Kidney (tissue), 14 donors: ENCODE data around the gene APOL5. TPM values are rescaled to one million over a fixed set of nuclear protein-coding genes. Genes with fewer than 3 reads are reported as not detected.
"Not testable (repeated sequence)": the region's sequence is repeated elsewhere in the genome, so short reads cannot be mapped to it uniquely, and the experiment has no call there.

Experiments
- DNase-seq, 5 donors: peaks; one replicate each; pipeline ENCODE4 v3.0.0-alpha.2; 2013 to 2020
- FAIRE-seq: peaks from 2 replicates; lab custom pipeline; 2012; peaks lifted over from hg19 to GRCh38; lab: Jason Lieb, UNC
- H3K27ac ChIP-seq, 2 donors: one replicate each; pipeline ENCODE4 v1.7.0; 2013; ENCODE audit warnings: low read depth in 2 of 2, low read length in 2 of 2, inconsistent platforms in 1 of 2
- H3K27me3 ChIP-seq: one replicate; pipeline ENCODE4 v1.7.1; 2013; ENCODE audit warnings: low read length, inconsistent platforms; ENCODE audit not compliant: control insufficient read depth, insufficient read depth
- H3K36me3 ChIP-seq, 3 donors: one replicate each; pipeline versions ENCODE4 v1.7.0 to v1.7.1; 2013; ENCODE audit warnings: low read length in 3 of 3, control low read depth in 1 of 3, inconsistent platforms in 1 of 3; ENCODE audit not compliant: insufficient read depth in 3 of 3, control insufficient read depth in 2 of 3
- H3K4me1 ChIP-seq, 3 donors: one replicate each; pipeline versions ENCODE4 v1.7.0 to v1.7.1; 2013; ENCODE audit warnings: low read length in 3 of 3, inconsistent platforms in 1 of 3, low read depth in 1 of 3; ENCODE audit not compliant: control insufficient read depth in 2 of 3, insufficient read depth in 2 of 3
- H3K4me3 ChIP-seq, 3 donors: one replicate each; pipeline versions ENCODE4 v1.7.0 to v1.8.1; 2013; ENCODE audit warnings: low read length in 3 of 3, control low read depth in 1 of 3, inconsistent platforms in 1 of 3
- H3K9ac ChIP-seq, 3 donors: one replicate each; pipeline versions ENCODE4 v1.7.0 to v1.7.1; 2013; ENCODE audit warnings: low read length in 3 of 3, control low read depth in 1 of 3, inconsistent platforms in 1 of 3
- H3K9me3 ChIP-seq, 3 donors: one replicate each; pipeline versions ENCODE4 v1.7.0 to v1.7.1; 2013; ENCODE audit warnings: low read length in 3 of 3, control low read depth in 1 of 3, inconsistent platforms in 1 of 3; ENCODE audit not compliant: control insufficient read depth in 2 of 3, insufficient read depth in 1 of 3
- CTCF ChIP-seq: IDR thresholded peaks from 3 replicates; pipeline ENCODE4 v1.5.1; 2012; ENCODE audit warnings: mild to moderate bottlenecking, moderate library complexity, borderline replicate concordance; ENCODE audit not compliant: insufficient read depth; ENCODE audit errors: extremely low read depth
- intact Hi-C: fragments of 100-400 bp; cut with DNase I; formaldehyde crosslinking; loops from one replicate; pipeline ENCODE4 v1.11.1; 2022
- polyA plus RNA-seq: library from polyadenylated mRNA; stranded (reverse); fragments of 350-450 nt; fragmentation: Illumina TruSeq; extraction: RNeasy Lipid Tissue Mini Kit (QIAGEN cat#74804); gene quantifications from one replicate; pipeline ENCODE4 v1.2.3, GENCODE V29; 2014; ENCODE audit warnings: low read depth, low replicate concordance; ENCODE audit not compliant: insufficient read depth
- total RNA-seq: library from RNA; stranded (reverse); fragmentation: NEBNext Ultra II Directional; extraction: Animal tissue kit (Norgen Biotek cat#: 25700); gene quantifications from one replicate; pipeline ENCODE4 v1.2.1, GENCODE V29; 2021
- donor health status: control.
- donor health status: control.
- donor health status: control.
- donor health status: control.
- donor health status: control.
- donor health status: DM: yes; HTN: yes; CAD: no.
- donor health status: Normal renal cell carcinoma (clear cell type).

Gene APOL5
- total and polyA plus RNA-seq, 2 donors from 2014 or later, result not detected

- Histone ChIP-seq H3K36me3 (no peaks in the 10 kb centered on the region), H3K9me3 (no peaks in the 10 kb centered on the region), H3K27me3 (no peaks in the 10 kb centered on the region), H3K4me3 (no peak overlapping the region), H3K27ac (no peak overlapping the region), H3K9ac (no peak overlapping the region), H3K4me1 (no peaks in the 10 kb centered on the region)
- FAIRE-seq (no peak), DNase-seq (no peak)
- intact Hi-C loops, result no loop called here
- no peak for TF ChIP-seq CTCF
Measured at GRCh38 chr22:35697142-35697541, 20.5 kb upstream of the APOL5 start.

DNA sequence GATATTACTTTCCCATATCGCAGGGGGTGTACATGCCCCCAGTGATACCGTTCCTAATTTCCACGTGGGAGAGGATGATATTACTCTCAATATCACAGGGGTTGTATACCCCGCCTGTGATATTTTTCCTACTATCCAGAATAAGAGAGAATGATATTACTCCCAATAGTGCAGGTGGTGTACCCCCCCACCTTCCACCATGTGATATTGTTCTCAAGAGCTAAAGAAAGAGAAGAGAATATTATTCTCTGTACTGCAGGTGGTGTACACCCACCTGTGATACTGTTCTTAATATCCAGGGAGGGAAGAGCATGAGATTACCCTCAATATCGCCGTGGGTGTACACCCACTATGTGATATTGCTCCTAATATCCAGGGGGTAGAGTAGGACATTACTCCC lies 17.8 kb upstream of the APOL5 start:
- FAIRE-seq, H3K9me3 ChIP-seq, H3K4me1 ChIP-seq, H3K9ac ChIP-seq, H3K27ac ChIP-seq, intact Hi-C loops, H3K27me3 ChIP-seq, DNase-seq, H3K36me3 ChIP-seq, H3K4me3 ChIP-seq: not testable (repeated sequence)

DNA sequence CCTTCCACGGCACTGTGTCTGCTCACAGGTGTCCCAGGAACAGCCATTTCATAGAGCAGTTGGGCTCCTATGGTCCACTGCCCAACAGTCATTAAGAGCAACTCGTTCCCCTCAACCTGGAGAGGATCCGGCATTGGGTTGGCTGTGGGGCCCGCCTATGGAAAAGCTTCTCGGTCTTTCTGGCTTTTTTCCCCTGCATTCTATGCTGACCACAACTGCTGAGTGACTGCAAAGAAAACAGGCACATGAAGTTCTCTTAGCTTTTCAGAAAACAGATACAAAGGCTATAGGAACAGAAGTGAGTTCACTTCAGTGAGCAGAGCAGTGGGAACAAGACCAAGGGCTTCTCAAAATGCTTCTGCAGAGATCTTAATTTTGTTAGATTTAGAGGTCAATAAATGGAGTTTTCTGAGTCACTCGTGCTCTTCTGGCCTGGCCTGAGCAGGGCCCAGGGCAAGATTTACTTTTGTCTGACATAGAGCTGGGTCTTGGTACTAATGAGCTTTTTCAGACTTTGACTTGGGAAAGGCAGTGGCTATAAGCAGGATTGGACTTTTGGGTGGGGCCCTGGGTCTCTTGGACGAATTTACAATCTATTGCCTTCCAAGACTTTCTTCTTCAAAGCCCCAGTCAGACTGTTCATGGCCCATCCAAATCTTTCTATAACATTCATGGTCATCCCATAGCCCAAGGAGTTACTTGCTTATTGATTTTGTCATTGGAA lies 13.6 kb upstream of the APOL5 start:
- DNase-seq, result no peak
- no peaks in the 10 kb centered on the region for H3K9me3 ChIP-seq
- H3K36me3 ChIP-seq, result no peaks in the 10 kb centered on the region
- no peaks in the 10 kb centered on the region for H3K4me1 ChIP-seq
- H3K27me3 ChIP-seq, result no peaks in the 10 kb centered on the region
- TF ChIP-seq CTCF, result no peak
- FAIRE-seq, result no peak
- H3K9ac ChIP-seq, result no peak overlapping the region
- intact Hi-C loops, result no loop called here
- H3K27ac ChIP-seq, result no peak overlapping the region
- no peak overlapping the region for H3K4me3 ChIP-seq

GRCh38 chr22:35705141-35705540 lies 12.5 kb upstream of the APOL5 start:
- Histone ChIP-seq H3K27ac (no peak overlapping the region), H3K36me3 (no peaks in the 10 kb centered on the region), H3K4me3 (no peak overlapping the region), H3K27me3 (no peaks in the 10 kb centered on the region), H3K9ac (no peak overlapping the region), H3K4me1 (no peaks in the 10 kb centered on the region), H3K9me3 (no peaks in the 10 kb centered on the region)
- TF ChIP-seq CTCF, result no peak
- intact Hi-C loops, result no loop called here
- DNase-seq, result no peak
- no peak for FAIRE-seq
